ENCODE measurements around the gene TYW1. TPM values are rescaled to one million over a fixed set of nuclear protein-coding genes. Genes with fewer than 3 reads are reported as not detected.

Gene TYW1
- total and polyA plus RNA-seq, 2 of the 4 experiments (the other 2 are of a cell fraction), result 10.7 to 23.7 TPM

- H3K27ac ChIP-seq (ENCODE audit: insufficient read depth, low read length), result no peak overlapping the region
- no CpG with 5 or more reads among the region's 4 CpGs for WGBS, 2 experiments (ENCODE audit: extremely low coverage in 2 of 2, insufficient read length in 1 of 2)
- H4K8ac ChIP-seq (ENCODE audit: low read depth in 2 of 2, low read length in 2 of 2), result no peak overlapping the region
- no peak overlapping the region for H3K23ac ChIP-seq (ENCODE audit: low read depth, low read length)
- H3K9me3 ChIP-seq (ENCODE audit: control insufficient read depth, insufficient read depth, low read length), result no peaks in the 10 kb centered on the region
- H4K20me1 ChIP-seq (ENCODE audit: insufficient read depth, low read length), result no peaks in the 10 kb centered on the region
- no peak overlapping the region for H3K4me2 ChIP-seq (ENCODE audit: low read depth, low read length)
- H3K4ac ChIP-seq (ENCODE audit: low read depth, low read length), result no peak overlapping the region
- H3K9ac ChIP-seq (ENCODE audit: low read depth, low read length), result no peak overlapping the region
- H4K5ac ChIP-seq (ENCODE audit: low read depth, low read length), result no peak overlapping the region
- intact Hi-C loops (cut with micrococcal nuclease) (no loop called here), in situ Hi-C loops (cut with MboI; ENCODE audit: low sequenced_read_pairs) (no loop called here), dilution Hi-C loops (cut with HindIII; ENCODE audit: low sequenced_read_pairs, unreplicated experiment) (no loop called here)
- no peaks in the 10 kb centered on the region for H3K4me1 ChIP-seq (ENCODE audit: control insufficient read depth, insufficient read depth, low read length)
- no peak overlapping the region for H2AK5ac ChIP-seq (ENCODE audit: low read depth, low read length)
- H3K27me3 ChIP-seq (ENCODE audit: control insufficient read depth, insufficient read depth, low read length), result no peaks in the 10 kb centered on the region
- H3K79me1 ChIP-seq (ENCODE audit: low read depth in 1 of 2, low read length in 2 of 2), result 0 out of 4 replicates have a peak, but pooled peaks cover 0 to 3% of the 10 kb centered on the region in 2 experiments
- TF ChIP-seq CTCF (conservative IDR thresholded peaks at IDR 0.05; ENCODE audit: low read depth, low read length), result no peak
- TF ChIP-seq CHD1 (IDR thresholded peaks at IDR 0.05; ENCODE audit: low read depth, low read length), result no peak
- TF ChIP-seq FOS (IDR thresholded peaks at IDR 0.05; ENCODE audit: low read depth, low read length), result no peak
- no peak for TF ChIP-seq MAFK (IDR thresholded peaks at IDR 0.05; ENCODE audit: low read depth, low read length)
- no peak for TF ChIP-seq CEBPB (IDR thresholded peaks at IDR 0.05; ENCODE audit: low read depth, low read length)
- TF ChIP-seq MAZ (IDR thresholded peaks at IDR 0.05; ENCODE audit: borderline replicate concordance, low read depth, low read length), result no peak
- TF ChIP-seq BHLHE40 (IDR thresholded peaks at IDR 0.05; ENCODE audit: low read depth, low read length), result no peak
- TF ChIP-seq USF2 (IDR thresholded peaks at IDR 0.05; ENCODE audit: low read depth, low read length), result no peak
- no peak for TF ChIP-seq NFE2L2 (IDR thresholded peaks at IDR 0.05; ENCODE audit: low read depth, low read length)
- no peak for TF ChIP-seq SMC3 (IDR thresholded peaks at IDR 0.05; ENCODE audit: low read depth, low read length)
- no peak for TF ChIP-seq RCOR1 (IDR thresholded peaks at IDR 0.05; ENCODE audit: insufficient replicate concordance, low read length)
- TF ChIP-seq POLR2A (IDR thresholded peaks at IDR 0.05; ENCODE audit: low read depth, low read length), result no peak
- TF ChIP-seq MXI1 (IDR thresholded peaks at IDR 0.05; ENCODE audit: borderline replicate concordance, low read depth, low read length), result no peak
- TF ChIP-seq ELK1 (IDR thresholded peaks at IDR 0.05; ENCODE audit: borderline replicate concordance, low read depth, low read length), result no peak
- no peak for ATAC-seq (ENCODE audit: low read depth)
- H2BK120ac ChIP-seq (ENCODE audit: low read depth, low read length), result no peak overlapping the region
- no TSS peak for BruUV-seq (replicated peaks)
- no peak for DNase-seq
- H2AFZ ChIP-seq (replicated peaks; ENCODE audit: low read length, poor library complexity), result no peak overlapping the region
- no peak overlapping the region for H2BK20ac ChIP-seq (ENCODE audit: low read depth, low read length)
- no peak overlapping the region for H3K4me3 ChIP-seq (ENCODE audit: insufficient read depth, low read depth, low read length)
- CTCF ChIA-PET, result no interaction called here
- H3K9me1 ChIP-seq (ENCODE audit: insufficient read depth, low read length), result no peaks in the 10 kb centered on the region
- H4K91ac ChIP-seq (ENCODE audit: insufficient read depth, low read depth, low read length), result no peak overlapping the region
- no peak overlapping the region for H3K14ac ChIP-seq (replicated peaks; ENCODE audit: low read depth, low read length)
- no peak overlapping the region for H3K56ac ChIP-seq (ENCODE audit: extremely low read depth, insufficient read depth, low read length)
- H2BK5ac ChIP-seq (ENCODE audit: low read depth, low read length, poor library complexity, severe bottlenecking), result no peak overlapping the region
- no peak overlapping the region for H2BK15ac ChIP-seq (ENCODE audit: low read depth, low read length)
- H3K36me3 ChIP-seq (ENCODE audit: control insufficient read depth, insufficient read depth, low read length), result peaks cover 2% of the 10 kb centered on the region; the same call in 1 of the 2 replicates
- H2AK9ac ChIP-seq (replicated peaks; ENCODE audit: low read depth, low read length, poor library complexity), result no peak overlapping the region
- H3K18ac ChIP-seq (ENCODE audit: low read depth, low read length), result no peak overlapping the region
- POLR2A ChIA-PET (ENCODE audit: unreplicated experiment), result no interaction called here
Measured at GRCh38 chr7:67100956-67101361, 104.3 kb downstream of the TYW1 start.
